GM18873 (cell line): ENCODE results near the gene BSPRY.

Source experiments
- ATAC-seq: cut with Tn5 transposase; IDR thresholded peaks from one replicate; pipeline ENCODE4 v1.9.1; 2021; ENCODE audit warnings: mild to moderate bottlenecking, moderate library complexity, moderate number of reproducible peaks; ENCODE audit not compliant: unreplicated experiment, low FRiP score

Gene BSPRY

DNA sequence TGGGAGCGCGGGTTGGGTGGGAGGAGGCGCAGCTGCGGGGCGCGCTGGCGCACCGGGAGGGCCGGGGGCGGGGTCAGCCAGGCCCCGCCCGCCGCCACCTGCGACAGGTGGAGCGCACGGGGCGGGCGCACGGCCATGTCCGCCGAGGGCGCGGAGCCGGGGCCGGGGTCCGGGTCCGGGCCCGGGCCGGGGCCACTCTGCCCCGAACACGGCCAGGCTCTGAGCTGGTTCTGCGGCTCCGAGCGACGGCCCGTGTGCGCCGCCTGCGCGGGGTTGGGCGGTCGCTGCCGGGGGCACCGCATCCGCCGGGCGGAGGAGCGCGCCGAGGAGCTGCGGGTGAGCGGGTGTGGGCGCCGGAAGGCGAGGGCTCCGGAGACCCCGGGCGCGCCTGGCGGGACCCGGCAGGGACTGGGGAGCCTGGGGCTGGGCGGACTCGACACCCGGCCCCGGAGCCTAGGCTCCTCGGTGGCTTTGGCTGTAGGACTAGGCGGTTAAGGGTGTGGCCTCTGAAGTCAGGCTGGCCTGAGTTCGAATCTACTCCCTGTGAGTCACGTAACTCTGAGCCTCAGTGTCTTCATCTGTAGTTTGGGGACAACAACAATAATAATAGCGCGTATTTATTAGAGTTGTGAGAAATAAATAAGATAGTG is at the start of gene BSPRY:
TSS of gene BSPRY (plus strand) at position 97 of the 650 bp plus-strand sequence. CDS start at position 136, 39 bp downstream.
- ATAC-seq, result no peak

DNA sequence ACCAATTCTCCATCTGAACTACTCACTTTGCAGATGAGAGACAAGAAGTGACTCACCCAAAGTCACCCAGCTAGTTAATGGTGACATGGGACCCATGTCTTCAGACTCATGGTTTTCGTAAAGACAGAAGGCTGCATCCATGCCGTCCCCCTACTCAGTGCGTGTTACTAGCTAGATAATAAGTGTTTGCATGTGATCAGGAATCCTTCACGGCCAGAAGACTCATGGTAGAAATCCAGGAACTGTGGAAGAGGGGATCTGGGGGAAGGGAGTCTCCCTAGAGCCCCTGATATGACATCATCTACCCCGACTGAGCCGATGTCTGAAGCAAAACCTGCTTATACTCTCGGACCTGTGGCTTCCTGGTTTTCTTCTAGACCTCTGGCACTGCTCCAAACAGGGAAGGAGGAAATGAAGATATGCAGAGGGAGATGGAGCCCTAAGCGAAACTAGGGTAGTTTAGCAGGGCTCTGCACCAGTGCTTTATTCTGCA is 49.5 kb upstream of the BSPRY start:
- ATAC-seq, result no peak

DNA sequence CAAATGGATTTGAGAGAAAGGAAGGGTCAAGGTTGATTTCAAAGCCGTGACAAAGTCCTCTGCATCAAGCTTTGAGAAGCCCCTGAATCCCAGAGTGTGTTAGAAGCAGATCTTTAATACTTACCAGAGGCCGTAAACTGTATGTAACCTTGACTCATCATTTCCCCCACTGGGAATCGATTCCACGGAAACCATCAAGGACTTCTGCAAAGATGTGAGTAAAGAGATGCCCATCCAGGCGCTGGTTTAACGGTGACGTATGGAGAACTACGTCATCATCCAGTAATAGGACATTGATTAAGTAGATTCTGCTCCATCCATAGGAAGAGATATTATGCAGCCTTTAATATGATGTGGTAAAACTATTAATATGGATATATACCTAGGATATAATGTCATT is 47.8 kb upstream of the BSPRY start:
- ATAC-seq, result no peak

DNA sequence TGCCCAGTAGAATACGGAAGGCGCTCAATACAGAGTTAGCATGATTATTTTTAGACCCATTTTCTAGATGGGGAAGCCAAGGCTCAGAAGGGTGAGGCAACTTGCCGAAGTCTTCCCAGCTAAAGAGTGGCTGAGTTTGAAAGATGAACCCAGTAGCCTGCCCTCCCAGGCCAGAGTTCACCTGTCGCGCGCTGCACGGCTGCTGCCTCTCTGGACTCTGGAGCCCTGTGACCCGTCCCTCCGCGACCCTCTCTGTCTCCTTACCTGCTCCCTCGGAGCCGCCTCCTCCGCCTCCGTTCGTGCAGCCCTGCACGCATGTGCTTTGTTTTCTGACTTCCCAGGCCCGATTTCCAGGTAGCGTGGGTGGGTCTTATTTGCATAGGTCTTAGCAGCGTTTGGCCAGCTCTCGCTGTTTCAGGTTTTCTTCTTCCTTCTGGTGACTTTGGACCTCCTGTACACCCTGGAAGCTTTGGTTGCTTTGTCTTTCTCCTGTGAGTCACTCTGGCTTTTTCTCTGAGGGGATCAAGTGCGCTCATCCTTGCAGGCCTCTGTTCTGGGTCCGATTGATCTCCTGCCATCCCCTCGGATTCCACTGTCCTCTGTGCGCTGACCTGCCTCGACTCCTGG is 46.4 kb upstream of the BSPRY start, which contains the start of gene RNF183:
TSS of gene RNF183 (minus strand) at position 585 of the 627 bp plus-strand sequence. CDS start 5,192 bp downstream, outside the sequence.
- ATAC-seq, result no peak

DNA sequence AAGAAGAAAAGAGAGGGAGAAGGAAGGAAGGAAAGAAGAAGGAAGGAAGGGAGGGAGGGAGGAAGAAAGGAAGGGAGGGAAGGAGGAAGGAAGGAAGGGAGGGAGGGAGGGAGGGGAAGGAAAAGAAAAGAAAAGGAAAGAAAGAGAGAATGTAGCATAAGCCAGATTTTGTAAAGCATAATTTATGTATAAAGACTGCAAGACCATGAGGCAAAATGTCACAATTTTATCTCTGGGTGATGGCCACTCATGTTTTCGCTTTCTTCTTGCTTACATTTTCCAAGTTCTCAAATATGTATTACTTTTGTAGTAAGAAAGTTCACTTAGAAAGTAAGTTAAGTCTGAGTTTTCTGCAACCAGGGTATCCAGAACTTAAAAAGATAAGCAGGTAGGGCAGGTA is 42.8 kb upstream of the BSPRY start:
- ATAC-seq, result no peak

DNA sequence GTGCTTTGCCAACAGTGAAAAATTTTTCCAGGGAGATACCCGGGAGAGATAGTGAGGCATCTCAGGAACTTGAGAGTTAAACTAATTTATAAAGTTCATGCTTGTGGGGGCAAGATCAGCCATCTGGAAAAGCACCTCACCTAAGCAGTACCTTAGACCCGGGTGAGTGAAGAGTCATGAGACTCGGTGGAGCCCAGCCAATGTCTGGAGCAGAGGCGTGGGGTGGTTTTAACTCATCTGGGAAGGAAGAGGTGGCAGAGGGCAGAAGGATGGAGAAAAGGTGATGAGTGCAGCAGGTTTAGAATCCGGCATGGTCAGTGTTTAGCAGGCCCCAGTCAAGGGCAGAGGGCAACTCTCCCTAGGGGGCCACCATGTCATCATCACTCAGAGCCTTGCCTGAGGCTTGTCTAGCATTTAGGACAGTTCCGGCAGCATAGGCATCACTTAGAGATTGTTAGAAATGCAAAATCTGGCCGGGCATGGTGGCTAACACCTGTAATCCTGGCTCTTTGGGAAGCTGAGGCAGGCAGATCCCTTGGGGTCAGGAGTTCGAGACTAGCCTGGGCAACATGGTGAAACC is 41.9 kb upstream of the BSPRY start:
- ATAC-seq, result no peak

DNA sequence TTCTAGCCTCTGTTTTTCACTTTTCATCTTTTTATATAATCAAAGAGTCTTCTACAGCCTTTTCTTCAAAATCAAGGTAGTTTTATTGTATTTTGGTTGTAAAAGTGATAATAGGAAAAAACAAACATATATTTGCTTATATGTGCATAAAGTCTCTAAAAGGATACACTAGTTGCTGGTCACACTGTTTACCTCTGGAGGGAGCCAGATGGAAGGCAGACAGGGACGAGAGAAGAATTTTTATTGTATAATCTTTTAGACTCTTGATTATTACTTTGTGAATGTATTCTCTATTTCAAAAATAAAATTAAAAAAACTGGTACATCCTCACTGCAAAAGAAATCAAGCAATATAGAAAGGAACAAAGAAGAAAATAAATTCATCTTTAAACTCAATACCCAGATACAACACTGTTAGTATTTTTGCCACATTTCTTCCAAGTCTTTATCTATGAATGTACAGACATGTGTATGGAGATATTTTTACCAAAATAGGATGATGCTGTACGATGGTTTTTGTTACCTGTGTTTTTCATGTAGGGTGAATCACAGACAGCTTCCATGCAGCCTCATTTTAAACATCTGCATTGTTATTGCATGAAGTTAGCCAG is 40.0 kb upstream of the BSPRY start:
- no peak for ATAC-seq

DNA sequence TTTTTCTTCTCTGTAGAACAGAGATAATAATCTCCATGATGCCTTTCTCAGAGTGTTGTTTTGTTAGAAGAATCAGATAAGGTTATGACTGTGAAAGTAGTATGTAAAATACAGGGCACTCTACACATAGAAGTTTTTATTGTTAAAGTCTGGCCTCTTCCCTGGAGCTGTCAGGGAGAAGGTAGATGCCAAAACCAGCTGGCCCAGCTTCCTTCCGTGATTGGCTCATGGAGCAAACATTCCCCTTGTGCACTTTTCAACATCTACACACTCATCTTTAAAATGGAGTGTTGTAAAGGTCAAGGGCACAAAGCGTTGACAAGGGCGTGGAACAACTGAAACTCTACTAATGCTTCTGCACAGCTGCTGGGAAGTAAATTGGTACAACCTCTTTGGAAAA is 38.8 kb upstream of the BSPRY start:
- no peak for ATAC-seq

DNA sequence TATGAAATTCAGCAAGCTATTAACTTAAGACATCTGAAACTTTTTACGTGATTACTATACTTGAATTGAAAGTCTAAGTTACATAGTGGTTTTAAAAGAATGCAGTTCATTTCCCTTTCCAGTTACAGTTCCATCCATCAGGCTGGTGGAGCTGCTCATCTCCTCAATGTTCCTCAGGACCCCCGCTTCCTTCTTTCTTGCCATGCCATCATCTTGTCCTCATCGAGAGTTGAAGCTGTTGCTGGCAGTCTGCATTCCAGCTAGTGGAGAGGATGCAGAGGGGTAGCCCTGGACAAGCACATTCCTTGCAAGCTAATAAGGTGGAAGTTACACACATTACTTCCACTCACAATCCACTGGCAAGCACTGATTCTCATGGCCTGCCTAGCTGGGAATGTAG is 37.4 kb upstream of the BSPRY start:
- no peak for ATAC-seq

DNA sequence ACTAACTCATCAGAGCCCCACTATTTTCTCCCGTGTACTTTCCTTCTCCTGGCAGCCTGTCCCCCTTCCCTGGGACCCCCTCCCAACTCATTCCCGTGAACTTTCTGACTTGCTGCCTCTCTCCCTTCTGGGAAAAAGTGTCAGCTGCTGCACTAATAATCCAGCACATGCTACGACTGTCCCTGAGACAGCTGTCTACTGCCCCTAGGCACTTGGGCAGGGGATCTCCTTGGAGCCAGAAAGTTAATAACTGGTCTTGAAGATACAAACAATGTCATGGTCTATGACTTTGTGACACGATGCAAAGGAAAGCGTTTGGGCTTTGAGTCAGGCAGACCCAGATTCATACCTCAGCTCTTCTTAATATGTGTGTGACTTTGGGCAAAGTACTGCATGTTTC is 36.1 kb upstream of the BSPRY start:
- no peak for ATAC-seq

DNA sequence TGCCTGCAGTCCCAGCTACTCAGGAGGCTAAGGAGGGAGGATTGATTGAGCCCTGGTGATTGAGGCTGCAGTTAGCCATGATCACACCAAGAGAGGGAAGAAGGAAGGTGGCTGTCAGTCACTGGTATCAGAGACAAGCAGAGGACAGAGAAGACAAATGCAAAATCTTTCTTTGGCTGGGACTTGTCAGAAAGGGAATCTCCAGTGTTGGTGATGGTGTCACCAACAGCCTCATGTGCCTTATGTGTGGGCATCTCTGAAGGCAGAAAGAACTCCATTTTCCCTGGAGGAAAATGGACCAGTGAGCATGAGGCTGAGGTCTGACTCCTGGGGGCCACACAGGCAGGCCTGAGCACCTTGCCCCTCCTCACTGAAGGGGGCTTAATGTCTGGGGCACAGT is 34.1 kb upstream of the BSPRY start:
- ATAC-seq, result no peak

DNA sequence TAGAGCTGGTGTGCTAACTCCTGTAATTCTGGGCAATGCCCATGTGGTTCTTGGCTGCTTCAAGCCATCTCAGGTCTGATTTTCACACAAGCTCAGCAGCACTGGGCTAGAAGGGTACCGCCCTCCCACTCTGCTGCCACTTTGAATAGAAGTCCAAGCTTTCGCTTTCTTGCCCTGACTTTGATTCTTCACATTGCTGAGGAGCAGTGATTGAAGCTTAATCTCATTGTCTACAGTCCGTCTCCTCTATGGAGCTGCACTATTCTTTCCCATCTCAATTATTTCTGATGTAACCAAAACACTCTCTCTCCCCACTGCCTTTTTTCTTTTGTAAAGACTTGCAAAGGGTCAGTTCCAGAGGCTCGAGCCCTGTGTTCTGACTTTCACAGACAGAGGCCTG is 33.3 kb upstream of the BSPRY start:
- ATAC-seq, result no peak

DNA sequence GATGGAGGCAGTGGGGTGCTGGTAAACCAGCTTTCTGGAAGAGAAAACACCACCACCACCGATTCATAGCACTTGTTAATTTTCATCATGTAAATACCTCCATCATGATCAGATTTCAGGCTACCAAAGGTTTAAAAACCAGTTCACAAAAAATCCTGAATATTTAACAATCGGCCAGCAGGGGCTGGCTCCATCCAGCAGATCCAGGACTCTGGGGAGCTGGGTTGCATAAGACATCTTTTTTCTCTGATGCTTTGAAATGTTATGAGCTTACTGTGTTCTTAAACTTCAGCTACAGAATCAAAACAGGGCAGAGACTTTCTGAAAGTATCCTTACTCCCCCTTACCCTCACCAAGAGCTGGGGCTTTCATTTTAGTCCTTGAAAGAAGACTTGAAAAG is 31.6 kb upstream of the BSPRY start:
- ATAC-seq, result no peak

DNA sequence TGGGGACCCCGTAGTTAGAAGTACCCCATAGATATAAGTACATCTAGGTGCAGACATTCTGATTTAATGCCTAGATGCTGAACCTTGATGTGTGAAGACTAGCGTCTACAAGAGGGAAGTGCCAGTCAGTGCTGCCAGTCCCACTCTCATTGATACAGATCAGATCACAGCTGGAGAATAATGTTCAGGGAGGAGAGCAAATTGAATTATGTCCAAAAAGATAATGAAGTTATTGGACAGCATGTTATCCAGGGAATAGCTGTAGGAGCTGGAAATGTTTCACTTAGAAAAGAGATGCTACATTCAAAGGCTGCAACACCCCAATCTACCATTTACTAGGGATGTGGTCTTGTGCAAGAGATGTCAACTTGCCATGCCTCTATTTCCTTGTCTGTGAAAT is 30.3 kb upstream of the BSPRY start:
- no peak for ATAC-seq

DNA sequence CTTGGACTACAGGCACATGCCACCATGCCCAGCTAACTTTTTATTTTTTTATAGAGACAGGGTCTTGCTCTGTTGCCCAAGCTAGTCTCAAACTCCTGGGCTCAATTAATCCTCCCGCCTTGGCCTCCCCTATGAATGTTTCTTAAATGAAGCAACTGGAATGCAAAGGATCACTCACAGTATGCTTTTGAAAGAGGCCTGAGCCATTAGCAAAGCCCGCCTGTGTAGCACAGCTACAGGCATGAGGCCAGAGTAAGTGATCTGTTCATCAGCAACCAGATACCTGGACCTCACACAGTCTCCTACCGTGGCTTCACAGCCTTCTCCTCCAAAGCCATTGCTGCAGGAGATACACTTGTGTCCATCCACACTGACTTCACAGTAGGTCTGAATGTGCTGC is 29.3 kb upstream of the BSPRY start:
- no peak for ATAC-seq

DNA sequence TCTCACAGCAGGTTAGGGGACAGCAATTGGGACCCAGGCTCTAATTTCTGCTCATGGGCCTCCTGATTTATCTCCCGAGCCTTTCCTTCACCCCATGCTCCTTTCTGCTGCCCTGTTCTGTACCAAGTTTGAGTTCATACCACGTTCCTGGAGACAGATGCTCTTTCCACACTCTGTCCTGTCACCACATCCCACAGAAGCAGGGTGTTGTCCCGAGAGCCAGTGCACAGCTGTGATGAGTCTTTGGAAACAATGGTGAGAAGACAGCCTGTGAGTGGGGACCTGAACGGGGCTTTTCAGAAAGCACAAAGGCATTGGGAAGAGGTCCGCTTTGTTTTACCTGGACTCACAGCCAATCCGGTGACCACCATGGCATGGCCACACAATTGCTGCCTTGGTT is 26.7 kb upstream of the BSPRY start:
- no peak for ATAC-seq

DNA sequence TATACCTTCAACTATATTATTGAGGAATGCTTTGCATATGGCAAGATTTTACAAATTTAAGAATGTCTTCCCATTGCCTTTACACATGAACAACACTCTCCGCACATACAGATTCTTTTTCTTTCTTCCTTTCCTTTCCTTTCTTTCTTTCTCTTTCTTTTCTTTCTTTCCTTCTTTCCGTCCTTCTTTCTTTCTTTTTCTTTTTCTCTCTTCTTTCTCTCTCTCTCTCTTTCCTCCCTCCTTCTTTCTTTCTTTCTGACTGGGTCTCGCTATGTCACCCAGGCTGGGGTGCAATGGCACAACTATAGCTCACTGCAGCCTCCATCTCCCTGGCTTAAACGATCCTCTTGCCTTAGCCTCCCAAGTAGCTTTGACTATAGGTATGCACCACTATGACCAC is 23.1 kb upstream of the BSPRY start:
- no peak for ATAC-seq

DNA sequence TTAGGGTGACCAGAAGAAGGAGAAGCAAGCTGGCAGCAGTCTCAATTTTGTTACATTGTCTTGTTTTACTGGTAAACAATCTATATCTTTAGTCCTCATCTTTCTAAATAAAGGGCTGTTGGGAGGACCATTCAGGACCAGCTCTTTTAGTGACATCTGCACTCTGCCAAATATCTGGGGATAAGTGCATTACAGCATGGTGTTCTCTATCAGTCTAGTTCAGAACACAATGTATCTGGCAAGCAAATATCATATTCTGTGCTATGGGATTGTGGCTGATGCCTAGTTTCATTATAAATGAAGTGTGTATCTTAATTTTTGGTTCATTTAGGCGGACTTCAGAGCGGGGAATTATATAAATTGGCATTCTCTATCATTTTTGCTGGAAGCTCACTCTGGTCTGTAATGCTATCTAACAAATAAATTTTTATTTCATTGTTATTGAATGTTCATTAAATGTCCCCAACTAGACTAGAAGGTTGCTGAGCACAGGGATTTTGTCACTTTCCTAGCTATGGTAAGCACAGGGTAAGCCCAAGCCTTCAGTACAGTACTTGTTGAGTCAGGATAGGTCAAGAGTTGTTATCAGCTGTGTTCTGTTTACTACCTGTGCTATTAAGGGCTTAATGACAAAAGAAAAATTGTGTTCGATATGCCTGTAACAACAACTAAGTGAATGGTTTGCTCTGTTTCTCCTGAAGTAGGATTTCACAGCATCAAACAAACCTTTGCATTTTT is 21.1 kb upstream of the BSPRY start:
- no peak for ATAC-seq

DNA sequence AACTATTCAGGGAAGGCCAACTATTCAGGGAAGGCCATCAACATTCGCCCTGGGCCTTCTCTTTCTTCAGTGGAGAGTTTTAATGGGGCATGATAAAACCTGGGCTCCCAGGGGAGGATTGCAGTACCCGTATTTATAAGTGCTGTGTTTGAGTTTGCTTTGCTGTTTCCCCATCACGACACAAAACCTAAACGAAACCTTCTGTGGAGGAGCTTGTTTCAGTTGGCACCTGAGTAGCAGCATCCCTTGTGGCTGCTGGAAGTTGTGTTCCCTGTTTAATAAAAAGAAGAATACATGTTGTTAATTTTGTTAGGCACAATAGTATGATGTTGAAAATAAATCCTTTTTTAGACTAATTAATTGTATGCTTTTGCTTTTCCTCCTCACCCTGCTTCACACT is 17.6 kb upstream of the BSPRY start:
- ATAC-seq, result no peak

DNA sequence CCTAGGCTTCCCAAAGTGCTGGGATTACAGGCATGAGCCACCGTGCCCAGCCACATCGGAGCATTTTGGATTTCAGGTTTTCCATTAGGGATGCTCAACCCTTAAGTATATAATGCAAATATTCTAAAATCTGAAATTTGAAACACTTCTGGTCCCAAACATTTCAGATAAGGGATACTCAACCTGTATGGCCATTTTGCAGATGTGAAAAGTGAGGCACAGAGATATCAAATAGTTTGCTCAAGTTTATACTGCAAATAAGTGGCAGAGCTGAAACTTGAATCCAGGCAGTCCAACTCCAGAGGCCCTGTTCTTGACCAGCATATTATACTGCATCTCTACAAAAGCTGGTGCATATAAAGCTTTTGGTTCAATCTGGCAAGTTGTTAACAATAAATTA is 11.6 kb upstream of the BSPRY start:
- no peak for ATAC-seq
